AG10803 (cell line): ENCODE results near the gene PHF3.

Experiments
- DNase-seq: peaks from one replicate; pipeline ENCODE4 v3.0.0; 2010; ENCODE audit warnings: low read depth
- H3K4me3 ChIP-seq: 2 replicates; pipeline ENCODE4 v1.5.1; 2011; ENCODE audit warnings: mild to moderate bottlenecking, low read length, control low read depth
- CTCF ChIP-seq: conservative IDR thresholded peaks from 2 replicates; pipeline ENCODE4 v1.5.1; 2011; ENCODE audit warnings: mild to moderate bottlenecking, low read length, control low read depth, inconsistent platforms

Gene PHF3

GRCh38 chr6:63635588-63636517 lies at the start of gene PHF3:
Gene PHF3, plus strand, starts transcription at chr6:63635802. Its CDS starts 10,750 bp downstream, at chr6:63646552.
- peak; percentile 17 for TF ChIP-seq CTCF
- DNase-seq: peak; percentile 83
- H3K4me3 ChIP-seq: peak within 1 kb of the TSS; percentile 81

- TF ChIP-seq CTCF: no peak
- H3K4me3 ChIP-seq: no peak overlapping the region
- DNase-seq: no peak
These were observed 45.6 kb upstream of the PHF3 start for GRCh38 chr6:63589952-63590411.

GRCh38 chr6:63592886-63593285 lies 42.7 kb upstream of the PHF3 start:
- DNase-seq: no peak
- H3K4me3 ChIP-seq: no peak overlapping the region
- no peak for TF ChIP-seq CTCF

- TF ChIP-seq CTCF: no peak
- DNase-seq: no peak
- peak overlapping the region; percentile 71 for H3K4me3 ChIP-seq
These were observed 38.2 kb upstream of the PHF3 start for GRCh38 chr6:63597141-63598048.

- peak overlapping the region; percentile 71 for H3K4me3 ChIP-seq
- DNase-seq: peak; percentile 36
- TF ChIP-seq CTCF: peak; percentile 97
These were observed 37.3 kb upstream of the PHF3 start for GRCh38 chr6:63598049-63599036.

- H3K4me3 ChIP-seq: no peak overlapping the region
- no peak for DNase-seq
- no peak for TF ChIP-seq CTCF
These were observed 36.4 kb upstream of the PHF3 start for GRCh38 chr6:63599243-63599642.
